ENCODE measurements around the gene IRF2BPL. TPM values are rescaled to one million over a fixed set of nuclear protein-coding genes. Genes with fewer than 3 reads are reported as not detected.

IRF2BPL gene
- 21.4 and 23.0 TPM in 2 replicates for polyA plus RNA-seq (2013)

- Histone ChIP-seq H3K18ac (ENCODE audit: low read length) (peak within 1 kb of the TSS; percentile 97), H3K79me2 (ENCODE audit: control insufficient read depth, insufficient read depth, low read length, poor library complexity) (peaks cover 35% of the 10 kb centered on the region), H2AFZ (ENCODE audit: insufficient read depth, low read length, poor library complexity) (peak within 1 kb of the TSS; percentile 77), H3K27ac (ENCODE audit: low read depth, low read length) (peak within 1 kb of the TSS; percentile 99), H2BK5ac (ENCODE audit: low read depth, low read length, poor library complexity) (peak within 1 kb of the TSS; percentile 96), H3K9ac (ENCODE audit: low read length) (peak within 1 kb of the TSS; percentile 81), H3K36me3 (ENCODE audit: control insufficient read depth in 1 of 2, insufficient read depth in 2 of 2, low read length in 2 of 2) (peaks cover 11 to 14% of the 10 kb centered on the region in 2 experiments), H3K14ac (ENCODE audit: low read length) (peak within 1 kb of the TSS; percentile 93), H3K4ac (ENCODE audit: low read depth, low read length) (peak within 1 kb of the TSS; percentile 92), H3K23ac (ENCODE audit: low read length) (no peak within 1 kb of the TSS), H4K8ac (ENCODE audit: low read depth, low read length) (peak within 1 kb of the TSS; percentile 90), H3K79me1 (ENCODE audit: low read length) (peaks cover 52% of the 10 kb centered on the region), H2BK120ac (ENCODE audit: insufficient read depth, low read length, poor library complexity) (peak within 1 kb of the TSS; percentile 93), H3K4me1 (ENCODE audit: control insufficient read depth in 1 of 2, insufficient read depth in 2 of 2, low read length in 2 of 2) (peaks cover 30 to 35% of the 10 kb centered on the region in 2 experiments), H2BK12ac (ENCODE audit: low read length) (peak within 1 kb of the TSS; percentile 93), H4K91ac (ENCODE audit: low read depth, low read length) (peak within 1 kb of the TSS; percentile 98), H3K27me3 (ENCODE audit: insufficient read depth, low read length) (no peaks in the 10 kb centered on the region), H4K12ac (ENCODE audit: low read depth, low read length) (peak within 1 kb of the TSS; percentile 83), H2AK5ac (ENCODE audit: low read length) (peak within 1 kb of the TSS; percentile 90), H3K4me2 (ENCODE audit: low read length) (peak within 1 kb of the TSS; percentile 73), H3K9me3 (ENCODE audit: insufficient read depth, low read depth, low read length) (no peaks in the 10 kb centered on the region), H3K4me3 (ENCODE audit: low read depth, low read length) (peak within 1 kb of the TSS; percentile 81)
- DNase-seq, result peak; percentile 96 to 97
- no CpG with 5 or more reads among the region's 84 CpGs for WGBS (ENCODE audit: extremely low coverage, insufficient coverage, insufficient read length)
These were observed at the start of gene IRF2BPL for GRCh38 chr14:77028384-77029231. Gene IRF2BPL (minus strand): TSS chr14:77028708. CDS start chr14:77027792, 916 bp downstream.

GRCh38 chr14:77077040-77077439 lies 48.5 kb upstream of the IRF2BPL start:
- no peak overlapping the region for H2AK5ac ChIP-seq (ENCODE audit: low read length)
- no peak overlapping the region for H4K12ac ChIP-seq (ENCODE audit: low read depth, low read length)
- H3K9me3 ChIP-seq (ENCODE audit: insufficient read depth, low read depth, low read length), result peaks cover 2% of the 10 kb centered on the region
- no peak overlapping the region for H2AFZ ChIP-seq (ENCODE audit: insufficient read depth, low read length, poor library complexity)
- H3K79me2 ChIP-seq (ENCODE audit: control insufficient read depth, insufficient read depth, low read length, poor library complexity), result no peaks in the 10 kb centered on the region
- H3K27me3 ChIP-seq (ENCODE audit: insufficient read depth, low read length), result no peaks in the 10 kb centered on the region
- no peak overlapping the region for H3K18ac ChIP-seq (ENCODE audit: low read length)
- no peak overlapping the region for H4K8ac ChIP-seq (ENCODE audit: low read depth, low read length)
- no peak overlapping the region for H3K4me3 ChIP-seq (ENCODE audit: low read depth, low read length)
- H2BK5ac ChIP-seq (ENCODE audit: low read depth, low read length, poor library complexity), result no peak overlapping the region
- DNase-seq, result no peak
- no peak overlapping the region for H3K27ac ChIP-seq (ENCODE audit: low read depth, low read length)
- no peak overlapping the region for H3K23ac ChIP-seq (ENCODE audit: low read length)
- whole genome bisulfite sequencing (ENCODE audit: extremely low coverage, insufficient coverage, insufficient read length), result no CpG with 5 or more reads among the region's 3 CpGs
- peaks cover 5% of the 10 kb centered on the region for H3K79me1 ChIP-seq (ENCODE audit: low read length)
- H3K9ac ChIP-seq (ENCODE audit: low read length), result no peak overlapping the region
- H2BK120ac ChIP-seq (ENCODE audit: insufficient read depth, low read length, poor library complexity), result no peak overlapping the region
- no peak overlapping the region for H3K4me2 ChIP-seq (ENCODE audit: low read length)
- no peaks in the 10 kb centered on the region for H3K36me3 ChIP-seq (ENCODE audit: control insufficient read depth in 1 of 2, insufficient read depth in 2 of 2, low read length in 2 of 2)
- no peak overlapping the region for H3K4ac ChIP-seq (ENCODE audit: low read depth, low read length)
- no peak overlapping the region for H4K91ac ChIP-seq (ENCODE audit: low read depth, low read length)
- peaks cover 14 to 15% of the 10 kb centered on the region in 2 experiments for H3K4me1 ChIP-seq (ENCODE audit: control insufficient read depth in 1 of 2, insufficient read depth in 2 of 2, low read length in 2 of 2)
- peak overlapping the region; percentile 34 for H3K14ac ChIP-seq (ENCODE audit: low read length)
- peak overlapping the region; percentile 50 for H2BK12ac ChIP-seq (ENCODE audit: low read length)

DNA sequence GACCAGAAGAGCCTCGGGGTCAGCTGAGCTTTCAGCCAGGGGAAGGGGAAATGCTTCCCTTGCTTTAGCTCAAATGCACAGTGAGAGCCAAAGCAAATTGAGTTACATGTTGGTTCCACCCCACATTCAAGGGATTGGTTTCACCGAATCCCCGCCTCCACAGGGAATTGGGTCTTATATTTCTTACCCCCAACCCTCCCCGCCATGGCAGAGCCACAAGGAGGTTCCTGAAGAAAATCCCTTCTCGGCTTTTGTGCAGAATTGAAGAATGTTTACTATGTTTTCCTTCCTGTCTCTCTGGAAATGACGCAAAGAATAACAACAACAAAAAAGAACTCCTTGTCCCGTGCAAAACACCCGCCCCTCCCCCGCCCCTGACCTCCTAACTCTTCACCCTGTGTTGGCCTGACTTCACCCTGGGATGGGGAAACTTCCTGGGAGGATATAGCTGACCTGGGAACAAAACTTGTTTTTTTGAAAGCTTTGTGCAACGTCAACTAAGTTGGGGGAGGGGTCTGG lies 47.7 kb upstream of the IRF2BPL start:
- no CpG with 5 or more reads among the region's 10 CpGs for WGBS (ENCODE audit: extremely low coverage, insufficient coverage, insufficient read length)

GRCh38 chr14:77074969-77075368 lies 46.5 kb upstream of the IRF2BPL start:
- H2BK5ac ChIP-seq (ENCODE audit: low read depth, low read length, poor library complexity), result no peak overlapping the region
- H3K9ac ChIP-seq (ENCODE audit: low read length), result no peak overlapping the region
- H3K36me3 ChIP-seq (ENCODE audit: control insufficient read depth in 1 of 2, insufficient read depth in 2 of 2, low read length in 2 of 2), result no peaks in the 10 kb centered on the region
- peaks cover 18% of the 10 kb centered on the region in 2 experiments for H3K4me1 ChIP-seq (ENCODE audit: control insufficient read depth in 1 of 2, insufficient read depth in 2 of 2, low read length in 2 of 2)
- H3K79me1 ChIP-seq (ENCODE audit: low read length), result peaks cover 5% of the 10 kb centered on the region
- H4K8ac ChIP-seq (ENCODE audit: low read depth, low read length), result no peak overlapping the region
- no peaks in the 10 kb centered on the region for H3K27me3 ChIP-seq (ENCODE audit: insufficient read depth, low read length)
- no peak overlapping the region for H3K23ac ChIP-seq (ENCODE audit: low read length)
- no peak overlapping the region for H3K4me3 ChIP-seq (ENCODE audit: low read depth, low read length)
- H4K91ac ChIP-seq (ENCODE audit: low read depth, low read length), result no peak overlapping the region
- no peak overlapping the region for H2AK5ac ChIP-seq (ENCODE audit: low read length)
- DNase-seq, result no peak
- H3K9me3 ChIP-seq (ENCODE audit: insufficient read depth, low read depth, low read length), result peaks cover 2% of the 10 kb centered on the region
- H3K18ac ChIP-seq (ENCODE audit: low read length), result no peak overlapping the region
- H3K4ac ChIP-seq (ENCODE audit: low read depth, low read length), result no peak overlapping the region
- H2BK120ac ChIP-seq (ENCODE audit: insufficient read depth, low read length, poor library complexity), result no peak overlapping the region
- H3K79me2 ChIP-seq (ENCODE audit: control insufficient read depth, insufficient read depth, low read length, poor library complexity), result no peaks in the 10 kb centered on the region
- no peak overlapping the region for H3K14ac ChIP-seq (ENCODE audit: low read length)
- no peak overlapping the region for H3K27ac ChIP-seq (ENCODE audit: low read depth, low read length)
- no peak overlapping the region for H2BK12ac ChIP-seq (ENCODE audit: low read length)
- no peak overlapping the region for H3K4me2 ChIP-seq (ENCODE audit: low read length)
- H2AFZ ChIP-seq (ENCODE audit: insufficient read depth, low read length, poor library complexity), result no peak overlapping the region
- H4K12ac ChIP-seq (ENCODE audit: low read depth, low read length), result no peak overlapping the region

More for the DNA sequence above, 47.7 kb upstream of the IRF2BPL start:
- H3K79me2 ChIP-seq (ENCODE audit: control insufficient read depth, insufficient read depth, low read length, poor library complexity), result no peaks in the 10 kb centered on the region
- H3K18ac ChIP-seq (ENCODE audit: low read length), result no peak overlapping the region
- H3K4me1 ChIP-seq (ENCODE audit: control insufficient read depth in 1 of 2, insufficient read depth in 2 of 2, low read length in 2 of 2), result peaks cover 18% of the 10 kb centered on the region in 2 experiments
- DNase-seq, result peak in 1 of 2 donors; percentile 35
- no peak overlapping the region for H2BK12ac ChIP-seq (ENCODE audit: low read length)
- no peak overlapping the region for H2BK5ac ChIP-seq (ENCODE audit: low read depth, low read length, poor library complexity)
- no peak overlapping the region for H4K12ac ChIP-seq (ENCODE audit: low read depth, low read length)
- H3K23ac ChIP-seq (ENCODE audit: low read length), result no peak overlapping the region
- peak overlapping the region; percentile 29 for H4K8ac ChIP-seq (ENCODE audit: low read depth, low read length)
- H2AFZ ChIP-seq (ENCODE audit: insufficient read depth, low read length, poor library complexity), result peak overlapping the region; percentile 25
- no peak overlapping the region for H2AK5ac ChIP-seq (ENCODE audit: low read length)
- H3K4me2 ChIP-seq (ENCODE audit: low read length), result peak overlapping the region; percentile 42
- H3K4ac ChIP-seq (ENCODE audit: low read depth, low read length), result no peak overlapping the region
- no peak overlapping the region for H2BK120ac ChIP-seq (ENCODE audit: insufficient read depth, low read length, poor library complexity)
- peaks cover 5% of the 10 kb centered on the region for H3K79me1 ChIP-seq (ENCODE audit: low read length)
- no peak overlapping the region for H3K4me3 ChIP-seq (ENCODE audit: low read depth, low read length)
- H3K27ac ChIP-seq (ENCODE audit: low read depth, low read length), result peak overlapping the region; percentile 57
- H3K36me3 ChIP-seq (ENCODE audit: control insufficient read depth in 1 of 2, insufficient read depth in 2 of 2, low read length in 2 of 2), result no peaks in the 10 kb centered on the region
- H3K9me3 ChIP-seq (ENCODE audit: insufficient read depth, low read depth, low read length), result peaks cover 2% of the 10 kb centered on the region
- H4K91ac ChIP-seq (ENCODE audit: low read depth, low read length), result peak overlapping the region; percentile 28
- no peak overlapping the region for H3K9ac ChIP-seq (ENCODE audit: low read length)
- no peak overlapping the region for H3K14ac ChIP-seq (ENCODE audit: low read length)
- H3K27me3 ChIP-seq (ENCODE audit: insufficient read depth, low read length), result no peaks in the 10 kb centered on the region
